Immature natural killer cell (primary cell): ENCODE measurements around the gene COBL. TPM values are rescaled to one million over a fixed set of nuclear protein-coding genes. Genes with fewer than 3 reads are reported as not detected.
A peak's percentile ranks its signal among the peaks of the same experiment; 100 is the strongest.

ENCODE experiments used
- DNase-seq, 3 donors: peaks; one replicate each; pipeline ENCODE4 v3.0.0; 2022; ENCODE audit warnings: mixed read lengths in 1 of 3
- H3K27ac Mint-ChIP-seq, 6 donors: one replicate each; pipeline ENCODE4 v1.8.0; 2020; ENCODE audit warnings: mixed read lengths in 6 of 6, mild to moderate bottlenecking in 5 of 6, inconsistent platforms in 4 of 6, moderate library complexity in 3 of 6
- H3K27me3 Mint-ChIP-seq, 3 donors: one replicate each; pipeline ENCODE4 v1.8.0; 2020 to 2021; ENCODE audit warnings: low read depth in 3 of 3, mild to moderate bottlenecking in 3 of 3, mixed read lengths in 3 of 3, moderate library complexity in 3 of 3, inconsistent platforms in 1 of 3
- H3K36me3 Mint-ChIP-seq, 3 donors: one replicate each; pipeline ENCODE4 v1.8.0; 2020; ENCODE audit warnings: mixed read lengths in 3 of 3, inconsistent platforms in 2 of 3, mild to moderate bottlenecking in 2 of 3
- H3K4me1 Mint-ChIP-seq, 2 donors: one replicate each; pipeline ENCODE4 v1.8.0; 2020; ENCODE audit warnings: inconsistent platforms in 2 of 2, mild to moderate bottlenecking in 2 of 2, mixed read lengths in 2 of 2, moderate library complexity in 1 of 2
- H3K4me3 Mint-ChIP-seq, 5 donors: one replicate each; pipeline ENCODE4 v1.8.0; 2020; ENCODE audit warnings: mild to moderate bottlenecking in 5 of 5, mixed read lengths in 5 of 5, inconsistent platforms in 3 of 5, moderate library complexity in 3 of 5
- H3K9me3 Mint-ChIP-seq, 6 donors: one replicate each; pipeline ENCODE4 v1.8.0; 2020; ENCODE audit warnings: mild to moderate bottlenecking in 6 of 6, mixed read lengths in 6 of 6, inconsistent platforms in 4 of 6, moderate library complexity in 3 of 6
- polyA plus RNA-seq, 3 donors: library from polyadenylated mRNA; unstranded; fragments of 300-500 nt; fragmentation: Illumina TruSeq; gene quantifications; one replicate each; pipeline ENCODE4 v1.2.3, GENCODE V29; 2021

COBL gene
- polyA plus RNA-seq, 3 donors from 2014 or later, result not detected

- Mint-ChIP-seq H3K4me1 (no peaks in the 10 kb centered on the region), H3K27ac (no peak overlapping the region), H3K27me3 (peaks cover 0 to 2% (median 2%) of the 10 kb centered on the region in 3 donors), H3K4me3 (no peak overlapping the region), H3K36me3 (no peaks in the 10 kb centered on the region), H3K9me3 (peaks cover 0 to 2% (median 0%) of the 10 kb centered on the region in 6 donors)
- DNase-seq, result no peak
These were observed 60.9 kb downstream of the COBL start for GRCh38 chr7:51255536-51256208.

DNA sequence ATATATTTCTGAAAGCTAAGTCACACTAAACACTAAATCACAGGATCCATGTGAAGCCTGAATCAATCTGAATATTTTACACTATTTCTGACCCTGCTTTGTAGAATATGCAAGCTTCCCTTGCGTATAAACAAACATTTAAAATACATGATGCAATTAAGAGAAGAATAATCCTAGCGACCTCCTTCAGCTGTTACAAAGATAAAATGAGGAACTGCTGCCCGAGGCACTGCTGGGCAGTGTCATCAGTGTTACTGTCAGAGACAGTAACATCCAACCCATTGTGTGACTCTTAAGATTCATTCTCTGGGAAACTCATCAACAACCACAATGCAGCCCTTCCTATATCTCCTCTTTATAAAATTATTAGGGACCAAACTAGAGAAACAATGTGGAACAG is 61.6 kb downstream of the COBL start:
- H3K36me3 Mint-ChIP-seq, result no peaks in the 10 kb centered on the region
- H3K4me3 Mint-ChIP-seq, result no peak overlapping the region
- DNase-seq, result no peak
- peaks cover 0 to 2% (median 0%) of the 10 kb centered on the region in 6 donors for H3K9me3 Mint-ChIP-seq
- H3K27ac Mint-ChIP-seq, result no peak overlapping the region
- H3K27me3 Mint-ChIP-seq, result peaks cover 0 to 2% (median 2%) of the 10 kb centered on the region in 3 donors
- H3K4me1 Mint-ChIP-seq, result no peaks in the 10 kb centered on the region

DNA sequence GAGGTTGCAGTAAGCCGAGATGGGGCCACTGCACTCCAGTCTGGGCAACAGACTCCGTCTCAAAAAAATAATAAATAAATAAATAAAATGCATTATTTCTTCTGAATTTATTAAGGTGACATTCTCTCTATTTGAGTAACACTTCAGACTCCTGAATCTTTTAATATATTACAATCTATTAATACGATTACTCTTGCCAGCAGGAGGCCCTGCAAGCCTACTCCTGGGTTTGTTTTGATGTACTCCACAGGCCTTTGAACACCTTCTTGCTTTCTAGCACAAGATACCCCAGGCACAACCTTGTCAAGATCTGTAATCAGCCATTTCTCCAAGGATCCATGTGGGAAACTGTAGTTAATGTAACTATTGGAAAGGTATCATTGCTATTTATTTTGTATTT is 63.5 kb downstream of the COBL start:
- Mint-ChIP-seq H3K4me3 (no peak overlapping the region), H3K27me3 (peaks cover 0 to 2% (median 2%) of the 10 kb centered on the region in 3 donors), H3K36me3 (no peaks in the 10 kb centered on the region), H3K27ac (no peak overlapping the region), H3K4me1 (no peaks in the 10 kb centered on the region), H3K9me3 (peaks cover 0 to 2% (median 0%) of the 10 kb centered on the region in 6 donors)
- no peak for DNase-seq

DNA sequence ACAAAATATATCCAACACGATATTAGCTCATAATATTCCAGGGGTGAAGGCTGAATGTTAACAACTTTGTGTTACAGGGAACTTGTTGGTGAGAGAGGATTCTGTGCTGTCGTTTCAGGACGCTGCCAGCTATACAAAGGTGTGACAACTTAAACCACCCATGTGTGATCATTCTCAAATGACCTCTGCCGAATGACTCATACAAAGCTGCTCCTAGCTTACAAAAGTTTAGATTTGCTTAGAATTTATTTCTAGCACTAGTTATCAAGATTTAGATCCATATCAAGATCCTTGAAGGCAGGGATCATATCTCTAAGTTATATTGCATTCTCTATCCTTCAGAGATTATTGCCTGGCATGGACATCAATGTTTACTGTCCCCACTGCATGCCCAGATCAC is 65.3 kb downstream of the COBL start:
- no peaks in the 10 kb centered on the region for H3K4me1 Mint-ChIP-seq
- DNase-seq, result no peak
- peaks cover 0 to 2% (median 0%) of the 10 kb centered on the region in 6 donors for H3K9me3 Mint-ChIP-seq
- H3K36me3 Mint-ChIP-seq, result no peaks in the 10 kb centered on the region
- H3K27me3 Mint-ChIP-seq, result peaks cover 0 to 2% (median 2%) of the 10 kb centered on the region in 3 donors
- H3K4me3 Mint-ChIP-seq, result no peak overlapping the region
- H3K27ac Mint-ChIP-seq, result no peak overlapping the region

DNA sequence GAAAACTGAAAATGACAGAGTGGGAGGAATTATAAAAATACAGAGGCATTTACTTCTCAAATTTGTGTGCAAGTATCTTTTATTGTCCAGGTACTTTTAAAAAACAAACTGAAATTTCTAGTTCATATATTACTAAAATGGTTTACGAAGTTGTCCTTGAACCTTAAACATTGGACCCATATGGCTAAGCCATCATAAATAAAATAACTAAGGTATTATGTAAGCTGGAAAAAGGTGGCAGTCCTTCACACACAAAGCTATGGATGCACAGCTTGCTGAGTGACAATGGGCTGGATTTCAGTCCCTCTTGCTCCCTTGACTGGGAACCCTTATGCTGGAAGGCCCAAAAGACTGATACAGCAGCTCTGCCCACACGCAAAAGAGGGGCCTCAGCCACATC is 66.1 kb downstream of the COBL start:
- no peak for DNase-seq
- peaks cover 0 to 2% (median 2%) of the 10 kb centered on the region in 3 donors for H3K27me3 Mint-ChIP-seq
- no peaks in the 10 kb centered on the region for H3K4me1 Mint-ChIP-seq
- peaks cover 0 to 2% (median 0%) of the 10 kb centered on the region in 6 donors for H3K9me3 Mint-ChIP-seq
- H3K27ac Mint-ChIP-seq, result no peak overlapping the region
- no peaks in the 10 kb centered on the region for H3K36me3 Mint-ChIP-seq
- no peak overlapping the region for H3K4me3 Mint-ChIP-seq

DNA sequence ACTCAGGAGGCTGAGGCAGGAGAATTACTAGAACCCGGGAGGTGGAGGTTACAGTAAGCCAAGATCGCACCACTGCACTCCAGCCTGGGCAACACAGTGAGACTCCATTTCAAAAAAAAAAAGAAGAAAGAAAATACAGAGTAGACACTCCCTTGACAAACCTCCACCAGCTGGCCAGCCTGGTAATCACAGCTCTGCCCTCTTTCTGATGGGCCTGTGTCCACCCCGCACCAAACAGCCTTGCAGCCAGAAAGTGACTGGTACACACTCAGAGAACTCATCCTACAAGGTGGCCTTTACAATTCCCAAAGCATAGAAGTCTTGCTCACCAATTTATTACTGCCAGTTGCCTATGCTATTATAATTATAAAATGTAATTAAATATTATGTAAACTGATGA is 66.6 kb downstream of the COBL start:
- no peak overlapping the region for H3K27ac Mint-ChIP-seq
- H3K4me3 Mint-ChIP-seq, result no peak overlapping the region
- peaks cover 0 to 2% (median 2%) of the 10 kb centered on the region in 3 donors for H3K27me3 Mint-ChIP-seq
- H3K4me1 Mint-ChIP-seq, result no peaks in the 10 kb centered on the region
- no peak for DNase-seq
- no peaks in the 10 kb centered on the region for H3K36me3 Mint-ChIP-seq
- peaks cover 0 to 2% (median 0%) of the 10 kb centered on the region in 6 donors for H3K9me3 Mint-ChIP-seq

DNA sequence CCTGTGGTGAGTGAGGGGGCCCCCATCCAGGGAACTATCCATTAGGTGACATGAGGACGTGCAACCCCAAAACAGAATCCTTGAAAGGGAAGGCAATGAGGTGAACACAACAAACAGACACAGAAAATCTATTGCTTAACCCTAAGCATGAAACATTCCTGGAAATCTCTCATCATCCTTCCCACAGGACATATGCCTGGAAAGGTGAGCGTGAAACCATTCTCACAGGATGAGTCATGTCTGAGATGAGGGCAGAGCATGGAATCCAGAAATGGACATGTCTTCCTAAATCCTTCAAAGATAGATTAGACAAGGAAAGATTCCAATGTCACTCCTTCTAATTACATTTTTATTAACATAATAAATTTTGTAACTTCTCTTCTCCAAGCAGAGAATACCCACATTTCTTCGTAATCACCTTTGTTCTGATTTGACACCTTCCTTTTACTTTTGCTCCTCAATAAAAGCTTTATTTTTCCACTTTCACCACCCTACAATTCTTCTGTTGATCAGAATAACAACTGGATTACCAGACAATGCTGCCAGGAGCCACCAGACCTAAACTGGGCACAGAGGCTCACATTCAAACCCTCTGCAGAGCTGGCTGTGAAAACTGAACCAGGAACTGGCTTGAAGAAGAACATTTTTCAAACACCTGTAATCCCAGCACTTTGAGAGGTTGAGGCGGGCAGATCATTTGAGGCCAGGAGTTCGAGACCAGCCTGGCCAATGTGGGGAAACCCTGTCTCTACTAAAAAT is 67.2 kb downstream of the COBL start:
- no peaks in the 10 kb centered on the region for H3K36me3 Mint-ChIP-seq
- DNase-seq, result no peak
- no peak overlapping the region for H3K27ac Mint-ChIP-seq
- no peaks in the 10 kb centered on the region for H3K4me1 Mint-ChIP-seq
- H3K9me3 Mint-ChIP-seq, result peaks cover 0 to under 1% (median 0%) of the 10 kb centered on the region in 6 donors
- H3K27me3 Mint-ChIP-seq, result peaks cover 0 to 2% (median under 1%) of the 10 kb centered on the region in 3 donors
- H3K4me3 Mint-ChIP-seq, result no peak overlapping the region

- Mint-ChIP-seq H3K27me3 (peaks cover 0 to 10% (median 2%) of the 10 kb centered on the region in 3 donors), H3K4me1 (peaks cover 8 to 10% of the 10 kb centered on the region in 2 donors), H3K36me3 (no peaks in the 10 kb centered on the region), H3K4me3 (no peak overlapping the region), H3K9me3 (no peaks in the 10 kb centered on the region), H3K27ac (no peak overlapping the region)
- no peak for DNase-seq
These were observed 70.1 kb downstream of the COBL start for GRCh38 chr7:51246258-51247245.

DNA sequence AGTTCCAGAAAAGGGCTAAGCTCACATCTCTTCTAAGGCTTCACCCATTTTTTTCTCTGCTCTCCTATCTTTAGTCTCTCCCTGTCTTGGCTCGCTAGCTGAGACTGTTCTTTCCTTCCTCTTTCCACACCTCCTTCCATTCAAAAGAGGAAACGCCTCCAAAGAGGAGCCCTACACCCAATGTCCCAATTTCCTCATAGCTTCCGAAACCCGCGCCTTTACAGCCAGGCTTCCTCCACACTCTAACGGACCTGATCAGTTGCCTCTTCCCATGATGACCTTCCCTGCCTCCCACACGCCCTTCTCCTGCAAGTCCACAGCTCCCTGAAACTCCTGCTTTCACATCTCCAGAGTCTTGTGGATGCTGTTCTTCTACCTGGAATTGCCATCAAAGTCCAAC is 71.7 kb downstream of the COBL start:
- peaks cover 8 to 10% of the 10 kb centered on the region in 2 donors for H3K4me1 Mint-ChIP-seq

DNA sequence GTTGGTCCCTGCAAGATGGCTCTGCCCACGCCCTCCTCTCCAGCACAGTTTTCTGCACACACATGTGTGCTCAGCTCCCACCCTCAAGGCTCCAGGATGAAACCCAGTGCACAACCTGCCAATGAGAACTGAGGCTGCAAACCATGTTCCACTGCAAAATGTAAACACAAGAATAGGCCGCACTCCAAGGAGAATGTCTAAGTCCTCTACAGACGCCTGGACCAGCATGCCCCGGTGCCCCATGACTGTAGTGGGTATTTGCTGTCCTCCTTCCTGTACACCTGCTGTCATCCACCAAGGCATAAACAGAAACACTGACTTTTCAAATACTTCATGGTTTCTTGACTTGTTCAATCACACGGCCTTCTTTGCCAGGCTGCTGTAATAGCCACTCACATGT is 72.6 kb downstream of the COBL start:
- Mint-ChIP-seq H3K36me3 (no peaks in the 10 kb centered on the region), H3K9me3 (no peaks in the 10 kb centered on the region), H3K4me1 (peaks cover 8 to 10% of the 10 kb centered on the region in 2 donors), H3K4me3 (no peak overlapping the region), H3K27ac (no peak overlapping the region), H3K27me3 (peaks cover 0 to 10% (median 2%) of the 10 kb centered on the region in 3 donors)
- DNase-seq, result no peak

More for the DNA sequence above, 71.7 kb downstream of the COBL start:
- Mint-ChIP-seq H3K9me3 (no peaks in the 10 kb centered on the region), H3K36me3 (no peaks in the 10 kb centered on the region), H3K27ac (no peak overlapping the region), H3K27me3 (peaks cover 0 to 10% (median 2%) of the 10 kb centered on the region in 3 donors), H3K4me3 (no peak overlapping the region)
- no peak for DNase-seq

DNA sequence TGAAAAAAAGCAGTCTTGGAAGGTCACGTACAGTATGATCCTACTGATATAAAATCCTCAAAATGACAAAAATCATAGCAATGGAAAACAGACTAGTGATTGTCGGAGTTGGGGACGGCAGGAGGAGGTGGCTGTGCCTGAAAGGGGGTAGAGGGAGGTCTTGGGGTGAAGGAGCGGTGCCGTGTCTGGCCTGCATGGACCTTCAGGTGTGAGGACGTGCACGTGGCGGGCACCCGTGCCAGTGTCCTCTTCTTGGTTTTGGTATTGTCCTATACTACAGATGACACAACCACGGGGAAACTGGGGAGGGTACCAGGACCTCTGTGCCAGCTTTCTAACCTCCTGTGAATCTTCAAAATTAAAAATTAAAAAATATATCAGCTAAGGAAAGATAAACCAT is 73.0 kb downstream of the COBL start:
- Mint-ChIP-seq H3K27me3 (peaks cover 0 to 10% (median 2%) of the 10 kb centered on the region in 3 donors), H3K9me3 (no peaks in the 10 kb centered on the region), H3K27ac (peak overlapping the region in 1 of 6 donors; percentile 37), H3K36me3 (no peaks in the 10 kb centered on the region), H3K4me1 (peaks cover 8 to 10% of the 10 kb centered on the region in 2 donors), H3K4me3 (no peak overlapping the region)
- no peak for DNase-seq

DNA sequence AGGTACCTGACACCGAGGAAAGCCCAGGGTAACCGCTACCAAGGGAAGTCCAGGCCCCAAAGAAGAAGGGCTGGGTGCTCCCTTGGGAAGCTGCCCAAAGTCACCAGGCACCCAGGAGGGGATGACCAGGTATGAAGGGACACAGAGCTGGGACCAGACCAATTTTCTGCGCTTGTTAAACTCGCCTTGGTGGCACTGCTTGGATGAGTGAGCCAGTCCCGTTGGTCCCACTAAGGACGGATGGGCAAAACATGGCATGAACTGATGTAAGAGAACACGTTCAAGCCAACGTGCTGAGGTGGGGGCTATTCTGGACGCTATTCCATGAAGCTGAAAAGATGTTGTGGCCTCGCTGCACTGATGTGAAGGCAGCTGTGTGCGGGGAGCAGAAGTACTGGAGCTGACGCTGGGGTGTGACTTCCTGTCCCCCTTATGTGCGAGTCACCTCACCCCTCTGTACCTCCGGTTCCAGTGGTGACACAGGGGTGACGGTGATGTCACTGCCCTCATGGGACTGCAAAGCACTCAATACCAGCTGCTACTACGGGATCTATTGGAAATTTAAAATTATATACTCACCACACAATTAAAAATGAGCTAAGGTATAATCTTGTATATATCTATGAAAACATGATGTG is 73.6 kb downstream of the COBL start:
- Mint-ChIP-seq H3K4me1 (peaks cover 8 to 10% of the 10 kb centered on the region in 2 donors), H3K36me3 (no peaks in the 10 kb centered on the region), H3K4me3 (peak overlapping the region in 2 of 5 donors; percentile 0 to 19), H3K27ac (peak overlapping the region in 1 of 6 donors; percentile 37), H3K9me3 (no peaks in the 10 kb centered on the region), H3K27me3 (peaks cover 0 to 10% (median 2%) of the 10 kb centered on the region in 3 donors)
- DNase-seq, result peak in 2 of 3 donors; percentile 11 to 12
